AG10803 (cell line): ENCODE data around the gene SMNDC1.
"Not testable (repeated sequence)": the region's sequence is repeated elsewhere in the genome, so short reads cannot be mapped to it uniquely, and the experiment has no call there.

Experiments
- DNase-seq: peaks from one replicate; pipeline ENCODE4 v3.0.0; 2010; ENCODE audit warnings: low read depth
- H3K4me3 ChIP-seq: 2 replicates; pipeline ENCODE4 v1.5.1; 2011; ENCODE audit warnings: mild to moderate bottlenecking, low read length, control low read depth
- CTCF ChIP-seq: conservative IDR thresholded peaks from 2 replicates; pipeline ENCODE4 v1.5.1; 2011; ENCODE audit warnings: mild to moderate bottlenecking, low read length, control low read depth, inconsistent platforms

Gene SMNDC1

GRCh38 chr10:110275128-110275729 lies 29.5 kb downstream of the SMNDC1 start:
- no peak overlapping the region for H3K4me3 ChIP-seq
- no peak for TF ChIP-seq CTCF
- no peak for DNase-seq

- no peak for DNase-seq
- no peak for TF ChIP-seq CTCF
These were observed 30.1 kb downstream of the SMNDC1 start for GRCh38 chr10:110274647-110275046.

GRCh38 chr10:110274072-110274627 lies 30.6 kb downstream of the SMNDC1 start:
- no peak for DNase-seq
- TF ChIP-seq CTCF = no peak
- H3K4me3 ChIP-seq = no peak overlapping the region

More at GRCh38 chr10:110274647-110275046, 30.1 kb downstream of the SMNDC1 start:
- no peak overlapping the region for H3K4me3 ChIP-seq

GRCh38 chr10:110273474-110273873 lies 31.2 kb downstream of the SMNDC1 start:
- DNase-seq = peak; percentile 88

GRCh38 chr10:110272995-110273394 lies 31.7 kb downstream of the SMNDC1 start:
- DNase-seq = not testable (repeated sequence)

More at GRCh38 chr10:110273474-110273873, 31.2 kb downstream of the SMNDC1 start:
- no peak overlapping the region for H3K4me3 ChIP-seq
- no peak for TF ChIP-seq CTCF

GRCh38 chr10:110269374-110270318 lies 35.1 kb downstream of the SMNDC1 start:
- H3K4me3 ChIP-seq = no peak overlapping the region

More at GRCh38 chr10:110272995-110273394, 31.7 kb downstream of the SMNDC1 start:
- not testable (repeated sequence) for H3K4me3 ChIP-seq

More at GRCh38 chr10:110269374-110270318, 35.1 kb downstream of the SMNDC1 start:
- no peak for TF ChIP-seq CTCF
- peak; percentile 7 for DNase-seq
